HG03175 (cell line): Measurements from ENCODE around the gene LAMB3.

Experiments used
- ATAC-seq: cut with Tn5 transposase; IDR thresholded peaks from one replicate; pipeline ENCODE4 v1.9.1; 2021; ENCODE audit warnings: mild to moderate bottlenecking, moderate library complexity; ENCODE audit not compliant: unreplicated experiment

The LAMB3 gene

GRCh38 chr1:209618756-209619420 is 33.3 kb downstream of the LAMB3 start:
- no peak for ATAC-seq

- ATAC-seq = no peak
Observed at GRCh38 chr1:209618291-209618690, 33.9 kb downstream of the LAMB3 start.

- ATAC-seq = no peak
Observed at GRCh38 chr1:209617755-209618154, 34.5 kb downstream of the LAMB3 start.

- no peak for ATAC-seq
Observed at GRCh38 chr1:209617047-209617673, 35.1 kb downstream of the LAMB3 start.

GRCh38 chr1:209616366-209617046 is 35.7 kb downstream of the LAMB3 start:
- no peak for ATAC-seq

- no peak for ATAC-seq
Observed at GRCh38 chr1:209614906-209615305, 37.3 kb downstream of the LAMB3 start.

- ATAC-seq = no peak
Observed at GRCh38 chr1:209614151-209614420, 38.1 kb downstream of the LAMB3 start.

GRCh38 chr1:209613400-209614150 is 38.6 kb downstream of the LAMB3 start:
- ATAC-seq = no peak

GRCh38 chr1:209612646-209613399 is 39.4 kb downstream of the LAMB3 start:
- no peak for ATAC-seq

GRCh38 chr1:209611771-209612570 is 40.3 kb downstream of the LAMB3 start:
- peak; percentile 34 for ATAC-seq

GRCh38 chr1:209610631-209610905 is 41.7 kb downstream of the LAMB3 start:
- ATAC-seq = no peak

GRCh38 chr1:209609791-209610630 is 42.2 kb downstream of the LAMB3 start:
- ATAC-seq = no peak

GRCh38 chr1:209609041-209609790 is 43.0 kb downstream of the LAMB3 start:
- ATAC-seq = no peak

- peak; percentile 15 for ATAC-seq
Observed at GRCh38 chr1:209607795-209608178, 44.4 kb downstream of the LAMB3 start.

- ATAC-seq = peak; percentile 55
Observed at GRCh38 chr1:209607102-209607794, 45.0 kb downstream of the LAMB3 start.

GRCh38 chr1:209603877-209604276 is 48.3 kb downstream of the LAMB3 start:
- ATAC-seq = no peak

- ATAC-seq = no peak
Observed at GRCh38 chr1:209601809-209602657, 50.2 kb downstream of the LAMB3 start.
